OCI-LY1 (cell line): ENCODE measurements around the gene RHPN2.

Source experiments
- H2AFZ ChIP-seq: fragments of 200-600 bp; sonication (generic), shearing (Covaris generic); 2 replicates; pipeline ENCODE4 v1.6.0; 2014; ENCODE audit warnings: antibody characterized with exemption, mild to moderate bottlenecking, low read length
- H3F3A ChIP-seq: fragments of 200-600 bp; sonication (generic), shearing (Covaris generic); 2 replicates; pipeline ENCODE4 v1.6.0; 2014; ENCODE audit warnings: mild to moderate bottlenecking, antibody characterized with exemption, low read length, moderate library complexity; ENCODE audit not compliant: insufficient read depth
- H3K27ac ChIP-seq: fragments of 200-600 bp; sonication (generic); 2 replicates; pipeline ENCODE4 v1.5.1; 2014; ENCODE audit warnings: low read length, mixed run types, mild to moderate bottlenecking, low read depth; ENCODE audit not compliant: poor library complexity, severe bottlenecking
- H3K27me3 ChIP-seq: fragments of 200-600 bp; sonication (generic); 2 replicates; pipeline ENCODE4 v1.6.0; 2014; ENCODE audit warnings: antibody characterized with exemption, mild to moderate bottlenecking, low read length, moderate library complexity; ENCODE audit not compliant: insufficient read depth
- H3K36me3 ChIP-seq: fragments of 200-600 bp; sonication (generic); 2 replicates; pipeline ENCODE4 v1.6.1; 2014; ENCODE audit warnings: mild to moderate bottlenecking, antibody characterized with exemption, low read length, moderate library complexity, mixed read lengths; ENCODE audit not compliant: insufficient read depth
- H3K4me1 ChIP-seq: fragments of 200-600 bp; sonication (generic); 2 replicates; pipeline ENCODE4 v1.5.1; 2014; ENCODE audit warnings: mild to moderate bottlenecking, low read length, moderate library complexity; ENCODE audit not compliant: insufficient read depth, severe bottlenecking
- H3K4me2 ChIP-seq: fragments of 200-600 bp; sonication (generic), shearing (Covaris generic); 2 replicates; pipeline ENCODE4 v1.6.1; 2014; ENCODE audit warnings: low read length
- H3K4me3 ChIP-seq: fragments of 200-600 bp; sonication (generic); 2 replicates; pipeline ENCODE4 v1.5.1; 2014; ENCODE audit warnings: low read length, low read depth, mild to moderate bottlenecking, mixed read lengths; ENCODE audit not compliant: poor library complexity, severe bottlenecking
- H3K79me2 ChIP-seq: fragments of 200-600 bp; shearing (Covaris generic); 2 replicates; pipeline ENCODE4 v1.6.1; 2016; ENCODE audit warnings: mixed run types, low read length, mixed read lengths; ENCODE audit not compliant: insufficient read depth
- H3K9ac ChIP-seq: fragments of 200-600 bp; sonication (generic), shearing (Covaris generic); 2 replicates; pipeline ENCODE4 v1.6.1; 2014; ENCODE audit warnings: mild to moderate bottlenecking, low read length, mixed read lengths
- H3K9me2 ChIP-seq: fragments of 200-600 bp; sonication (generic), shearing (Covaris generic); 2 replicates; pipeline ENCODE4 v1.6.1; 2014; ENCODE audit warnings: low read depth, mild to moderate bottlenecking, low read length, mixed read lengths
- H3K9me3 ChIP-seq: fragments of 200-600 bp; shearing (Covaris generic); 2 replicates; pipeline ENCODE4 v1.6.1; 2014; ENCODE audit warnings: low read length, mixed read lengths
- H4K20me1 ChIP-seq: fragments of 200-600 bp; sonication (generic), shearing (Covaris generic); 2 replicates; pipeline ENCODE4 v1.6.0; 2016; ENCODE audit warnings: mild to moderate bottlenecking, low read length; ENCODE audit not compliant: insufficient read depth
- CTCF ChIP-seq: fragments of 200-600 bp; sonication (generic), shearing (Covaris generic); IDR thresholded peaks from 2 replicates; pipeline ENCODE4 v1.5.1; 2017; ENCODE audit warnings: mild to moderate bottlenecking, antibody characterized with exemption, low read length, moderate library complexity, mixed read lengths
- EZH2 ChIP-seq: fragments of 200-600 bp; sonication (generic), shearing (Covaris generic); IDR thresholded peaks from 2 replicates; pipeline ENCODE4 v1.8.0; 2017; ENCODE audit warnings: borderline replicate concordance, mixed run types, mild to moderate bottlenecking, antibody characterized with exemption, low read length, moderate library complexity, mixed read lengths

RHPN2 gene

GRCh38 chr19:33100894-33101644 is 36.4 kb upstream of the RHPN2 start:
- Histone ChIP-seq H3K4me2 (no peak overlapping the region), H3K36me3 (peaks cover 62% of the 10 kb centered on the region), H3K27ac (no peak overlapping the region), H4K20me1 (no peaks in the 10 kb centered on the region), H3K9me3 (no peaks in the 10 kb centered on the region), H3K4me1 (no peaks in the 10 kb centered on the region), H3K9me2 (no peaks in the 10 kb centered on the region), H2AFZ (no peak overlapping the region), H3K27me3 (no peaks in the 10 kb centered on the region), H3K9ac (no peak overlapping the region), H3K4me3 (no peak overlapping the region), H3K79me2 (no peaks in the 10 kb centered on the region), H3F3A (no peaks in the 10 kb centered on the region)
- TF ChIP-seq EZH2 = no peak

GRCh38 chr19:33098055-33098534 is 33.4 kb upstream of the RHPN2 start:
- H4K20me1 ChIP-seq = no peaks in the 10 kb centered on the region
- no peak overlapping the region for H3K4me2 ChIP-seq

GRCh38 chr19:33096005-33096404 is 31.3 kb upstream of the RHPN2 start:
- TF ChIP-seq CTCF (no peak), EZH2 (no peak)
- Histone ChIP-seq H3K4me1 (no peaks in the 10 kb centered on the region), H2AFZ (no peak overlapping the region), H4K20me1 (no peaks in the 10 kb centered on the region), H3K36me3 (peaks cover 64% of the 10 kb centered on the region), H3K9me2 (no peaks in the 10 kb centered on the region), H3K27ac (no peak overlapping the region), H3K4me2 (no peak overlapping the region), H3K79me2 (no peaks in the 10 kb centered on the region), H3F3A (no peaks in the 10 kb centered on the region), H3K4me3 (no peak overlapping the region), H3K9me3 (no peaks in the 10 kb centered on the region), H3K9ac (no peak overlapping the region), H3K27me3 (no peaks in the 10 kb centered on the region)

More at GRCh38 chr19:33098055-33098534, 33.4 kb upstream of the RHPN2 start:
- H3K9me2 ChIP-seq = no peaks in the 10 kb centered on the region
- H3F3A ChIP-seq = no peaks in the 10 kb centered on the region
- peaks cover 71% of the 10 kb centered on the region for H3K36me3 ChIP-seq
- H3K4me1 ChIP-seq = no peaks in the 10 kb centered on the region
- H3K27me3 ChIP-seq = no peaks in the 10 kb centered on the region
- no peak overlapping the region for H2AFZ ChIP-seq
- no peaks in the 10 kb centered on the region for H3K79me2 ChIP-seq
- no peaks in the 10 kb centered on the region for H3K9me3 ChIP-seq
- no peak overlapping the region for H3K27ac ChIP-seq
- no peak overlapping the region for H3K9ac ChIP-seq
- TF ChIP-seq EZH2 (no peak), CTCF (no peak)
- H3K4me3 ChIP-seq = no peak overlapping the region
